Bronchial epithelial cell (primary cell): Measurements from ENCODE around the gene DYSF. TPM values are rescaled to one million over a fixed set of nuclear protein-coding genes. Genes with fewer than 3 reads are reported as not detected.
A peak's percentile ranks its signal among the peaks of the same experiment; 100 is the strongest.

ENCODE experiments used
- DNase-seq: peaks from one replicate; pipeline ENCODE4 v3.0.0-alpha.2; 2010; ENCODE audit warnings: low read depth
- FAIRE-seq: peaks from 2 replicates; lab custom pipeline; 2011; peaks lifted over from hg19 to GRCh38; lab: Jason Lieb, UNC
- H3K27me3 ChIP-seq: 2 replicates; pipeline ENCODE4 v1.5.1; 2011; ENCODE audit warnings: low read length; ENCODE audit not compliant: control insufficient read depth, insufficient read depth
- H3K36me3 ChIP-seq: 2 replicates; pipeline ENCODE4 v1.5.1; 2011; ENCODE audit warnings: low read length; ENCODE audit not compliant: control insufficient read depth, insufficient read depth
- H3K4me3 ChIP-seq: 2 replicates; pipeline ENCODE4 v1.5.1; 2011; ENCODE audit warnings: mild to moderate bottlenecking, low read depth, low read length, control low read depth
- total RNA-seq: library from RNA; depleted of rRNA; stranded (reverse); fragments of >200 nt; gene quantifications from 2 replicates; pipeline ENCODE4 v1.2.1, GENCODE V29; 2014
- TF ChIP-seq, protein P1 (sequence below): IDR thresholded peaks from 2 replicates; pipeline ENCODE4 v1.5.1; 2011; ENCODE audit warnings: mild to moderate bottlenecking, moderate library complexity, low read length, control low read depth, inconsistent platforms; ENCODE audit not compliant: insufficient read depth, severe bottlenecking

DYSF gene
- total RNA-seq, 1 donor from 2014 or later = under 0.01 TPM

DNA sequence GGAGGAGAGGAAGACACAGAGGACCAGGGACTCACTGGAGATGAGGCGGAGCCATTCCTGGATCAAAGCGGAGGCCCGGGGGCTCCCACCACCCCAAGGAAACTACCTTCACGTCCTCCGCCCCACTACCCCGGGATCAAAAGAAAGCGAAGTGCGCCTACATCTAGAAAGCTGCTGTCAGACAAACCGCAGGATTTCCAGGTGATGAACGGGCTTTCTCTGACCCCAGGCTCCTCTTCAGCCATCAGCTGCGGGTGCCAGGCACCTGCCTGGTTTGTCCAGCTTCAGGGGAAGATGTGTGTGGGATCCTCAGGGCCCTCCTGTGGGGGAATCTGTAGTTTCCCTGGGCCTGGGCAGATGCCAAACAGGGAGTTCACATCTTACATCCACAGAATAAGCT is 60.4 kb downstream of the DYSF start:
- TF ChIP-seq, protein P1, sequence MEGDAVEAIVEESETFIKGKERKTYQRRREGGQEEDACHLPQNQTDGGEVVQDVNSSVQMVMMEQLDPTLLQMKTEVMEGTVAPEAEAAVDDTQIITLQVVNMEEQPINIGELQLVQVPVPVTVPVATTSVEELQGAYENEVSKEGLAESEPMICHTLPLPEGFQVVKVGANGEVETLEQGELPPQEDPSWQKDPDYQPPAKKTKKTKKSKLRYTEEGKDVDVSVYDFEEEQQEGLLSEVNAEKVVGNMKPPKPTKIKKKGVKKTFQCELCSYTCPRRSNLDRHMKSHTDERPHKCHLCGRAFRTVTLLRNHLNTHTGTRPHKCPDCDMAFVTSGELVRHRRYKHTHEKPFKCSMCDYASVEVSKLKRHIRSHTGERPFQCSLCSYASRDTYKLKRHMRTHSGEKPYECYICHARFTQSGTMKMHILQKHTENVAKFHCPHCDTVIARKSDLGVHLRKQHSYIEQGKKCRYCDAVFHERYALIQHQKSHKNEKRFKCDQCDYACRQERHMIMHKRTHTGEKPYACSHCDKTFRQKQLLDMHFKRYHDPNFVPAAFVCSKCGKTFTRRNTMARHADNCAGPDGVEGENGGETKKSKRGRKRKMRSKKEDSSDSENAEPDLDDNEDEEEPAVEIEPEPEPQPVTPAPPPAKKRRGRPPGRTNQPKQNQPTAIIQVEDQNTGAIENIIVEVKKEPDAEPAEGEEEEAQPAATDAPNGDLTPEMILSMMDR = no peak
- no peaks in the 10 kb centered on the region for H3K36me3 ChIP-seq
- FAIRE-seq (no peak), DNase-seq (no peak)
- no peak overlapping the region for H3K4me3 ChIP-seq
- H3K27me3 ChIP-seq = no peaks in the 10 kb centered on the region

DNA sequence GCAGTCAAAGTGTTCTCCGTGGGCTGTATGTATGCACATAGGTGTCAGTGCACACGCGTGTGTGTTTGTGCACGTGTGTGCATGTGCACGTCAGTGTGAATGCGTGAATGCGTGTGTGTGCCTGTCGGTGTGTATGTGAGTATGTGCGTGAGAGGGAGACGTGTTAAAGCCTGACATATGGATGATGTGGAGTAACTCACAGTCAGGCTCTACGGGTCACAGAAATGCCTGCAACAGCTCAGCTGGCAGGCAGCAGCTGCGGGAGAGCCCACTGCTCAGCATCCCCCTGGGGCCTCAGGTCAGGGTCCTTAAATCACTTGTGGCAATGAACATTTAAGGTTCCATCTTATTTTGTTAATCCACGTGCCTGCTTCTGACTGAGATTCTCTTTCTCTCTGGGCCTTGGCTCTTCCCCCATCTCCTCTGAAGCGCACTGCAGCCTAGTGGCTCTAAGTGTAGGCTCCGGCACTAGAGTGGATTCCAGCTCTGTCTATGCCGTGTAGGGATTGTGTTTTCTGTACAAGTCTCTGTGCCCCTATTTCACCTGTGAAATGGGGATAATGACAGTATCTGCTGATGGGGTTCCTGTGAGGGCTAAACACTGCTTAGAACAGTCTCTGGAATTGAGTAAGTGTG is 63.0 kb downstream of the DYSF start:
- H3K4me3 ChIP-seq = no peak overlapping the region
- no peak for DNase-seq
- H3K36me3 ChIP-seq = no peaks in the 10 kb centered on the region
- TF ChIP-seq, protein P1 = no peak
- H3K27me3 ChIP-seq = no peaks in the 10 kb centered on the region
- FAIRE-seq = peak; percentile 94

DNA sequence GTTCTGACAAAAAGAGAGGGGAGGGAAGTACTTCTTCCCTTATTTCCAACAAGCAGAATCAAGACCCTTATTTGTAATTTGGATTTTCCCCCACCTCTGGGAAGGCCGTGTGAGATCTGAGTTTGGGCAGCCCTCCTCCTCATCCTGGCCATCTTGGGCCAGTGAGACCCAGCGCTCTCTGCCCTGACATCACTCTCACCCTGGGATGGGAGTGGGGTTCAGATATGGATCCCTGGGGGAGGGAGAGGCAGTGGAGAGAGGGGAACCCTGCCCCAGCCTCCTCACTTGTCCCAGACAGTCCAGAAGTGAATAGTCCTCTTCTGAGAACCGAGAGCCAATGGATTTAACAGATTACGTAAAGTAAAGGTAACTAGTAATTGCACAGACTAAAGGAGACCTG is 64.5 kb downstream of the DYSF start:
- no peaks in the 10 kb centered on the region for H3K27me3 ChIP-seq
- H3K36me3 ChIP-seq = no peaks in the 10 kb centered on the region
- DNase-seq (no peak), FAIRE-seq (no peak)
- TF ChIP-seq, protein P1 = no peak
- H3K4me3 ChIP-seq = no peak overlapping the region

DNA sequence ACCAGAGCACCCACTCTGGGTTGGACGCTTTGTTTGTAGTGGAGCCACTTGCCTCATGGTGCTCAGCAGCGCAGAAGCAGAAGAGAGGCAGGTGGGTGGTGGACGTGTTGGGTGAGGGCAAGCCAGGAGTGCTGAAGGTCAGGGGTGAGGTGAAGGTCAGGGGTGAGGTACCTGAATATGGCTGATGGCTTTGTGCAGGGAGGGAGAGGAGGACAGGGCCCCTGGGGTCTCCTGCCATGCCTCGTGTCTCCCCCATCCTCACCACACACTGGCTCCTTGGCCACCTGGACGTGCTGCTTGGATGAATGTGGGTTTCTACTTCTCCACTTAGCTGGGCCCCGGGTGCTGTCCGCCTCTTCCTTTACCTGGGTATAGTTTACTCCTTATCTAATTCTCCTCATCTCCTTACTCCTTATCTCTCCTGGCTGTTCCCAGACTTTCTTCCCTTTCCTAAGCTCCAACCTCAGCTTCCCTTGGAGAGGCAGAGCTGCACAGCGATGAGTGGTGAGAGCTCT is 68.1 kb downstream of the DYSF start:
- FAIRE-seq = no peak
- H3K4me3 ChIP-seq = no peak overlapping the region
- H3K36me3 ChIP-seq = no peaks in the 10 kb centered on the region
- no peaks in the 10 kb centered on the region for H3K27me3 ChIP-seq
- TF ChIP-seq, protein P1 = no peak
- no peak for DNase-seq

DNA sequence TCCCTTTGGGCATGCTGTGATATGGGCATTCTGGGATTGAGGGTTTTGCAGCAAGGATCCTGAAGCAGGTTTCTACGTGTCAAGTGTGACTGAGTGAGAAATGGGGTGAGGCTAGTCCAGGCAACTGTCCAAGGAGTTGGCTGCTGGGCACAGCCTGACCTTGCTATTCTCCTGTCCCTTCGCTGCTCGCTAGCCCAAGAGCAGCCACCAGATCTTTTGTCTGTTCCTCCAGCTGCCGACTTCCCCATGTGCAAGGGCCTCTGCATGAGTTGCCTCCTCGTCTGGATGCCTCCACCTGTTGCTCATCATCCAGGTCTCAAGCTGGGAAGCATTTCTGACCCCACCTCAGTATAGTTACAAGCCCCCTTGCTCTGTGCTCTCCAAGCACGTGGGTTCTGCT is 71.1 kb downstream of the DYSF start:
- FAIRE-seq (peak; percentile 97), DNase-seq (peak; percentile 43)
- TF ChIP-seq, protein P1 = no peak
- Histone ChIP-seq H3K27me3 (no peaks in the 10 kb centered on the region), H3K4me3 (no peak overlapping the region), H3K36me3 (no peaks in the 10 kb centered on the region)

DNA sequence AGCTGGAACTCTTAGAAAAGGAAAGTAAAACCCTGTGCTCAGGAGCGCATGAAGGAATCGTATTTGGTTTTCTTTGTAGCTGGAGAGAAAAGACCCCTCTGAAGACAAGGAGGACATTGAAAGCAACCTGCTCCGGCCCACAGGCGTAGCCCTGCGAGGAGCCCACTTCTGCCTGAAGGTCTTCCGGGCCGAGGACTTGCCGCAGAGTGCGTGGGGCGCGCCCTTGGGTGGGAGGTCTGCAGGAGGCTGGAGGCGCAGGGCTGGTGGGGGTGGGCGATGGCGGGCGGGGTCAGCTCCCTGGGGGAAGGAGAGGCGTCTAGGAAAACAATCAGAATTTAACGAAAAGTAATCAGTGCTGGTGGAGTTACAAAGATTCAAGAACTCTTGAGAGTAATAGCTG is 72.8 kb downstream of the DYSF start:
- TF ChIP-seq, protein P1 = no peak
- Histone ChIP-seq H3K27me3 (no peaks in the 10 kb centered on the region), H3K36me3 (no peaks in the 10 kb centered on the region), H3K4me3 (no peak overlapping the region)
- no peak for FAIRE-seq
- DNase-seq = no peak
